ENCODE results near the gene ZNF593.

DNA sequence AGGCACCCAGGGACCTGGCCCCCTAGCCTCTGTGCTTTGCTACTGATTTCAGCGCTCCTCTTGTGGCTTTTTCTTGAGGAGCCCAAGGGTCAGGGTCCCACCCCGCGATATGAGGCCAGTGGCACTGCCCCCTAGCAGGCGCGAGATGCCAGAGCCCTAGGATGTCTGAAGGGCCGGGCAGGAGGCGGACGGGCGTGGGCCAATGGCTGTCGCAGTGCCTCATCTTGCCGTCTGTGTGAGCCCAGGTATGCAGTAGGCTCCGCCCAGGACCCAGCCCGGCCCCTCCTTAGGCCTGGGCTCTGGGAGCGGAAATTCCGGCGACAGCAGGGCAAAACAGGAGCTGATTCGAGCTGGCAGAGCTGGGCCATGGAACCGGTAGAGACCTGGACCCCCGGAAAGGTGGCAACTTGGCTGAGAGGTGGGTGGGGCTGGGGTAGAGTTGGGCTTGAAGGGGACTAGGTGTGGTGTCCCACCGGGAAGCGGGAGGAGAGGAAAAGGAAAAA lies 7.5 kb downstream of the ZNF593 start, which contains the start of gene CNKSR1:
- TF ChIP-seq, protein P1, sequence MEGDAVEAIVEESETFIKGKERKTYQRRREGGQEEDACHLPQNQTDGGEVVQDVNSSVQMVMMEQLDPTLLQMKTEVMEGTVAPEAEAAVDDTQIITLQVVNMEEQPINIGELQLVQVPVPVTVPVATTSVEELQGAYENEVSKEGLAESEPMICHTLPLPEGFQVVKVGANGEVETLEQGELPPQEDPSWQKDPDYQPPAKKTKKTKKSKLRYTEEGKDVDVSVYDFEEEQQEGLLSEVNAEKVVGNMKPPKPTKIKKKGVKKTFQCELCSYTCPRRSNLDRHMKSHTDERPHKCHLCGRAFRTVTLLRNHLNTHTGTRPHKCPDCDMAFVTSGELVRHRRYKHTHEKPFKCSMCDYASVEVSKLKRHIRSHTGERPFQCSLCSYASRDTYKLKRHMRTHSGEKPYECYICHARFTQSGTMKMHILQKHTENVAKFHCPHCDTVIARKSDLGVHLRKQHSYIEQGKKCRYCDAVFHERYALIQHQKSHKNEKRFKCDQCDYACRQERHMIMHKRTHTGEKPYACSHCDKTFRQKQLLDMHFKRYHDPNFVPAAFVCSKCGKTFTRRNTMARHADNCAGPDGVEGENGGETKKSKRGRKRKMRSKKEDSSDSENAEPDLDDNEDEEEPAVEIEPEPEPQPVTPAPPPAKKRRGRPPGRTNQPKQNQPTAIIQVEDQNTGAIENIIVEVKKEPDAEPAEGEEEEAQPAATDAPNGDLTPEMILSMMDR (IDR thresholded peaks at IDR 0.05), result peak in 1 of 7 experiments; percentile 6
- TF ChIP-seq POLR2A (IDR thresholded peaks at IDR 0.05) (peak in 1 of 4 donors; percentile 34), EP300 (IDR thresholded peaks at IDR 0.05) (no peak), POLR2AphosphoS5 (IDR thresholded peaks at IDR 0.05) (peak in 2 of 3 donors; percentile 54 to 59)

All from stomach (tissue), 4 donors.